Measurements from ENCODE around the gene SEMA3D.

SEMA3D gene

GRCh38 chr7:85115862-85116261 is 71.0 kb downstream of the SEMA3D start:
- no peak for DNase-seq

GRCh38 chr7:85115006-85115405 is 71.8 kb downstream of the SEMA3D start:
- no peak for DNase-seq

GRCh38 chr7:85114342-85114741 is 72.5 kb downstream of the SEMA3D start:
- no peak for DNase-seq

GRCh38 chr7:85111761-85112160 is 75.1 kb downstream of the SEMA3D start:
- no peak for DNase-seq

GRCh38 chr7:85106719-85107118 is 80.1 kb downstream of the SEMA3D start:
- no peak for DNase-seq

GRCh38 chr7:85104432-85105205 is 82.2 kb downstream of the SEMA3D start:
- DNase-seq = no peak

- DNase-seq = no peak
Measured at GRCh38 chr7:85103962-85104361, 82.9 kb downstream of the SEMA3D start.

- DNase-seq = no peak
Measured at GRCh38 chr7:85103357-85103756, 83.5 kb downstream of the SEMA3D start.

GRCh38 chr7:85102813-85103350 is 84.0 kb downstream of the SEMA3D start:
- DNase-seq = no peak

- DNase-seq = no peak
Measured at GRCh38 chr7:85101347-85101746, 85.5 kb downstream of the SEMA3D start.

GRCh38 chr7:85097844-85098243 is 89.0 kb downstream of the SEMA3D start:
- DNase-seq = no peak

GRCh38 chr7:85095806-85096205 is 91.0 kb downstream of the SEMA3D start:
- DNase-seq = no peak

- DNase-seq = no peak
Measured at GRCh38 chr7:85095366-85095765, 91.5 kb downstream of the SEMA3D start.

- DNase-seq = no peak
Measured at GRCh38 chr7:85094046-85094725, 92.7 kb downstream of the SEMA3D start.

GRCh38 chr7:85091565-85091928 is 95.3 kb downstream of the SEMA3D start:
- DNase-seq = no peak

- DNase-seq = no peak
Measured at GRCh38 chr7:85090919-85091564, 95.8 kb downstream of the SEMA3D start.

GRCh38 chr7:85090143-85090542 is 96.7 kb downstream of the SEMA3D start:
- no peak for DNase-seq

GRCh38 chr7:85081846-85082245 is 105.0 kb downstream of the SEMA3D start:
- no peak for DNase-seq

- DNase-seq = no peak
Measured at GRCh38 chr7:85081392-85081791, 105.5 kb downstream of the SEMA3D start.

- DNase-seq = no peak
Measured at GRCh38 chr7:85079434-85079833, 107.4 kb downstream of the SEMA3D start.

GRCh38 chr7:85078181-85078580 is 108.7 kb downstream of the SEMA3D start:
- no peak for DNase-seq

GRCh38 chr7:85075864-85076263 is 111.0 kb downstream of the SEMA3D start:
- no peak for DNase-seq

GRCh38 chr7:85074992-85075391 is 111.9 kb downstream of the SEMA3D start:
- DNase-seq = no peak

- DNase-seq = no peak
Measured at GRCh38 chr7:85074016-85074415, 112.8 kb downstream of the SEMA3D start.
